Neural cell (in vitro differentiated cells): ENCODE results near the gene LDB2.

Source experiments
- CTCF ChIP-seq: fragments of 450-650 bp; IDR thresholded peaks from 2 replicates; pipeline ENCODE4 v1.5.1; 2014; ENCODE audit warnings: antibody characterized with exemption, mild to moderate bottlenecking, moderate library complexity; ENCODE audit not compliant: poor library complexity, severe bottlenecking
- EZH2 ChIP-seq: fragments of 200-600, 300-800 bp; shearing (Covaris generic), sonication (generic); IDR thresholded peaks from 2 replicates; pipeline ENCODE4 v1.6.1; 2014; ENCODE audit warnings: antibody characterized with exemption, low read length, borderline replicate concordance, mild to moderate bottlenecking; ENCODE audit not compliant: insufficient read depth, poor library complexity, severe bottlenecking
- RAD21 ChIP-seq: fragments of 450-650 bp; conservative IDR thresholded peaks from 2 replicates; pipeline ENCODE4 v1.6.1; 2014; ENCODE audit warnings: antibody characterized with exemption, mild to moderate bottlenecking, moderate library complexity
- REST ChIP-seq: IDR thresholded peaks from 2 replicates; pipeline ENCODE4 v1.6.1; 2012; ENCODE audit warnings: borderline replicate concordance
- TAF1 ChIP-seq: IDR thresholded peaks from 2 replicates; pipeline ENCODE4 v1.6.1; 2012; ENCODE audit warnings: low read depth

- TF ChIP-seq REST = no peak
- no peak for TF ChIP-seq CTCF
- TF ChIP-seq TAF1 = no peak
- no peak for TF ChIP-seq RAD21
- no peak for TF ChIP-seq EZH2
These were observed 418.4 kb downstream of the LDB2 start for GRCh38 chr4:16480011-16480410.
